HG03575 (cell line): ENCODE data around the gene CXCL11.
"Not testable (repeated sequence)": the region's sequence is repeated elsewhere in the genome, so short reads cannot be mapped to it uniquely, and the experiment has no call there.

Experiments
- ATAC-seq: cut with Tn5 transposase; IDR thresholded peaks from one replicate; pipeline ENCODE4 v1.9.1; 2021; ENCODE audit not compliant: unreplicated experiment, insufficient number of reproducible peaks, low FRiP score; ENCODE audit errors: extremely low read depth

Gene CXCL11

DNA sequence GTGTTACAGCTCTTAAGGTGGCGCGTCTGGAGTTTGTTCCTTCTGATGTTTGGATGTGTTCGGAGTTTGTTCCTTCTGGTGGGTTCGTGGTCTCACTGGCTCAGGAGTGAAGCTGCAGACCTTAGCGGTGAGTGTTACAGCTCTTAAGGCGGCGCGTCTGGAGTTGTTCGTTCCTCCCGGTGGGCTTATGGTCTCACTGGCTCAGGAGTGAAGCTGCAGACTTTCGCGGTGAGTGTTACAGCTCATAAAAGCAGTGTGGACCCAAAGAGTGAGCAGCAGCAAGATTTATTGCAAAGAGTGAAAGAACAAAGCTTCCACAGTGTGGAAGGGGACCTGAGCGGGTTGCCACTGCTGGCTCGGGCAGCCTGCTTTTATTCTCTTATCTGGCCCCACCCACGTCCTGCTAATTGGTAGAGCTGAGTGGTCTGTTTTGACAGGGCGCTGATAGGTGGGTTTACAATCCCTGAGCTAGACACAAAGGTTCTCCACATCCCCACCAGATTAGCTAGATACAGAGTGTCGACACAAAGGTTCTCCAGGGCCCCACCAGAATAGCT is 14.1 kb upstream of the CXCL11 start:
- ATAC-seq = not testable (repeated sequence)

DNA sequence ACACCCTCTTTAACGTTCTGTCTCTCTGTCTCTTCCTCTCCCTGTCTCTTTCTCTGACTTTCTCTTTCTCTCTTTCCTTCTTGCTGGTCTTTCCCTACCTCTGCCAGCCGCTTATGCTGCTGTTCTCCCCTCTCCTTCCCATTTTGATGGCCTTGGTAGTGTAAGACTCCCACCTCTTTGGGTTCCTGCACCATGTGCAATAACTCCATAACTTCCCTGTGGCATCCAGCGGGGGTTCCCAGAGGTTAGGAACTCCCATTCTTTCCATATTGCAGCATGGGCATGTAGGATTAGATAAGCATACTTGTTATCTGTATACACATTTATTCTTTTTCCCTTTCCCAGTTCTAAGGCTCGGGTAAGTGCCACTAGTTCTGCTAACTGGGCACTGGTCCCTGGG is 8.8 kb upstream of the CXCL11 start:
- ATAC-seq = not testable (repeated sequence)

DNA sequence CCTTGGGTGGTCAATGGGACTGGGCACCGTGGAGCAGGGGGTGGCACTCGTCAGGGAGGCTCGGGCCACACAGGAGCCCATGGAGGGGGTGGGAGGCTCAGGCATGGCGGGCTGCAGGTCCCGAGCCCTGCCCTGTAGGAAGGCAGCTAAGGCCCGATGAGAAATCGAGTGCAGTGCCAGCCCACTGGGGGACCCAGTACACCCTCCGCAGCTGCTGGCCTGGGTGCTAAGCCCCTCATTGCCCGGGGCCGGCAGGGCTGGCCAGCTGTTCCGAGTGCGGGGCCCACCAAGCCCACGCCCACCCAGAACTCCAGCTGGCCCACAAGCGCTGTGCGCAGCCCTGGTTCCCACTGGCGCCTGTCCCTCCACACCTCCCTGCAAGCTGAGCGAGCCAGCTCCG is 7.4 kb upstream of the CXCL11 start:
- ATAC-seq = not testable (repeated sequence)

DNA sequence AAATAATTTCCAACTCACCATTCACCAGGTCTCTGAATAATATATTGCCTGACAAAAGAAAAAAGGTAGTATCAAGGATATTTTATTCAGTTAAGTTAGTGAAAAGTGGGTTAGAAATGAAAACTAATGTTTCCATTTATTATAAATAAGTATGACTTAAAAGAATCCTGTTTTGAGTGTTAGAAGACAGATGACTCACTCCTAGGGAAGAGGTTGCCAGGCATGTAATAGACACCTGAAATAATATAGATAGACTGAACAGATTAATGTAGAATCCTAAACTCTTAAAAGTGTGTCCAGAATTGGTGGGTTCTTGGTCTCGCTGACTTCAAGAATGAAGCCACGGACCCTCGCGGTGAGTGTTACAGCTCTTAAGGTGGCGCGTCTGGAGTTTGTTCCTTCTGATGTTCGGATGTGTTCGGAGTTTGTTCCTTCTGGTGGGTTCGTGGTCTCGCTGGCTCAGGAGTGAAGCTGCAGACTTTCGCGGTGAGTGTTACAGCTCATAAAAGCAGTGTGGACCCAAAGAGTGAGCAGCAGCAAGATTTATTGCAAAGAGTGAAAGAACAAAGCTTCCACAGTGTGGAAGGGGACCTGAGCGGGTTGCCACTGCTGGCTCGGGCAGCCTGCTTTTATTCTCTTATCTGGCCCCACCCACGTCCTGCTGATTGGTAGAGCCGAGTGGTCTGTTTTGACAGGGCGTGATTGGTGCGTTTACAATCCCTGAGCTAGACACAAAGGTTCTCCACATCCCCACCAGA is 6.5 kb upstream of the CXCL11 start:
- ATAC-seq = not testable (repeated sequence)

- ATAC-seq = no peak
Observed at GRCh38 chr4:76036855-76037254, 985 bp upstream of the CXCL11 start.

DNA sequence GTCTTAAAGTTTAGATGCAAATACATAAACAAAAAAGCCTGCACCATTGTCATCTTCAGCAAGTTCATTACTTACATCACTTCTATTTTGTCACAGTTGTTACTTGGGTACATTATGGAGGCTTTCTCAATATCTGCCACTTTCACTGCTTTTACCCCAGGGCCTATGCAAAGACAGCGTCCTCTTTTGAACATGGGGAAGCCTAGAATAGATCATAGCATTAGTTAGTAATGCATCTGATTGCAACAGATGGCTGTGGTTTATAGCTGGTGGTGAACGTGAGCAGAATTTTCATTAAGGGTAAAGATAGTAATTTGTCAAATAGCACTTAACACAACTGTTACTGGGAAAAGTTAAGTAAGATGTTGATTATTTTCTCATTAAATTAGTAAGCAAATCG is 729 bp downstream of the CXCL11 start:
- ATAC-seq = no peak

DNA sequence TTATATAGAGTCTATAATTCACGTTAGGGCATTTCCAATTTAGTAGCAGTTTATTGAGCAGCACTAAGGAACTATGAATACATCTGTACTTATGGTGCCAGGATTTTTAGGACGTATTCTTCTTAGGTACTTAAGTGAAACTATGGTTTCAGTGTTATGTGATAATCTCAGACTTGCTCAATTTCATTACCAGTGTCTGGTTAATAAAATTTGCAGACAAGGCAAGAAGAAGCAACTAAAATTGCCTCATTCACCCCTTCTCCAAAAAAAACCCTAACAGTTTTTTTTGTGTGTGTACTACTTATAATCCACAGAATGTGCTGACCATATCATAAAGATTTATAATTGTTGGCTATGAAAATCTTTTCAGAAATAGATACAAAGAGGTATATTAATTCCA is 6.6 kb downstream of the CXCL11 start:
- ATAC-seq = no peak

- ATAC-seq = no peak
Observed at GRCh38 chr4:76028350-76028765, 7.5 kb downstream of the CXCL11 start.

GRCh38 chr4:76024065-76024464 is 11.8 kb downstream of the CXCL11 start:
- ATAC-seq = no peak

GRCh38 chr4:76023389-76023788 is 12.5 kb downstream of the CXCL11 start, which contains the start of gene CXCL10:
Gene CXCL10 (minus strand): TSS chr4:76023497. CDS start chr4:76023431, 66 bp downstream.
- no peak for ATAC-seq

- ATAC-seq = no peak
Observed at GRCh38 chr4:76022677-76023076, 13.2 kb downstream of the CXCL11 start.

GRCh38 chr4:76022031-76022430 is 13.8 kb downstream of the CXCL11 start:
- no peak for ATAC-seq

DNA sequence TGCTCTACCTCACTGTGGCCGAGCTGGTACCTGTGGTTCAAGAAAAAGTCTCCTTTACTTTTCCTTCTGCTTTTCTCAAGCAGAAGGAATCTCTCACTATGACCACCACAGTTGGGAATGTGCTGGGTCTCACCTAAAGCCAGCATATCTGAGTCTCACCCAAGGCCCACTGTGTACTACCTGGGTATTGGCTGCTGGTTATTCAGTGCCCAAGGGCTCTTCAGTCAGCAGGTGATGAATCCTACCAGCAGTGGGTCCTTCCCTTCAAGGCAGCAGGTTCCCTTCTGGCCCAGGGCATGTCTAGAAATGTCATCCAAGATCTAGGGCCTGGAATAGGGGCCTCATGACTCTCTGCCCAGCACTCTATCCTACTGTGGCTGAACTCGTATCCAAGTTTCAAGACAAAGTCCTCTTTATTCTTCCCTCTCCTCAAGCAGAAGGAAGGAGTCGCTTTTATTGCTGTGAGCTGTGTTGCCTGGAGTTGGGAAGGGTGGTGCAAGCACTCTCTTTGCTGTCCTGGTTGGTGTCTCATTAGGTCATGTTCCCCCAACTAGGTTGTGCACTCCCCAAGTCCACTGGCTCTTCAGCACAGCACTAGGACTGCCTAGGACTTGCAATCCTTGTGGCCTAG is 18.7 kb downstream of the CXCL11 start:
- no peak for ATAC-seq

GRCh38 chr4:76016393-76016792 is 19.5 kb downstream of the CXCL11 start:
- no peak for ATAC-seq

GRCh38 chr4:76013540-76013939 is 22.3 kb downstream of the CXCL11 start:
- ATAC-seq = no peak

GRCh38 chr4:76012388-76012801 is 23.5 kb downstream of the CXCL11 start:
- no peak for ATAC-seq

- peak; percentile 46 for ATAC-seq
Observed at GRCh38 chr4:76011700-76012387, 24.0 kb downstream of the CXCL11 start.

- no peak for ATAC-seq
Observed at GRCh38 chr4:76011018-76011670, 24.7 kb downstream of the CXCL11 start.

- no peak for ATAC-seq
Observed at GRCh38 chr4:76010576-76010975, 25.3 kb downstream of the CXCL11 start.
